ENCODE results near the gene CENPT. TPM values are rescaled to one million over a fixed set of nuclear protein-coding genes. Genes with fewer than 3 reads are reported as not detected.

Gene CENPT
- total and polyA plus RNA-seq, 2 donors from 2014 or later = 25.3 to 42.5 TPM

DNA sequence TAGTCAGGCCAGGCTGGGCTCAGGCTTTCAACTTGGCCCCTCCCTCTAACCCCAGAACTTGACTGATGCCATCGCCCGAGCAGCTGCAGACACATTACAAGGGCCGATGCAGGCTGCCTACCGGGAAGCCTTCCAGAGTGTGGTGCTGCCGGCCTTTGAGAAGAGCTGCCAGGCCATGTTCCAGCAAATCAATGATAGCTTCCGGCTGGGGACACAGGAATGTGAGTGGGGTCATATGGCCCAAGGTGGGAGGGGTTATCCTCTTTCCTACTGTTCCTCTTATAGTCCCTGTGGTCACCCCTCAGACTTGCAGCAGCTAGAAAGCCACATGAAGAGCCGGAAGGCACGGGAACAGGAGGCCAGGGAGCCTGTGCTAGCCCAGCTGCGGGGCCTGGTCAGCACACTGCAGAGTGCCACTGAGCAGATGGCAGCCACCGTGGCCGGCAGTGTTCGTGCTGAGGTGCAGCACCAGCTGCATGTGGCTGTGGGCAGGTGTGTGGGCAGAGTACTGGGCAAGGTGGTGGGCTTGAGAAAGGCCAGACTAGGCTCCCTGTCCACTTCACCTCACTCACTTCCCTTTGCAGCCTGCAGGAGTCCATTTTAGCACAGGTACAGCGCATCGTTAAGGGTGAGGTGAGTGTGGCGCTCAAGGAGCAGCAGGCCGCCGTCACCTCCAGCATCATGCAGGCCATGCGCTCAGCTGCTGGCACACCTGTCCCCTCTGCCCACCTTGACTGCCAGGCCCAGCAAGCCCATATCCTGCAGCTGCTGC is 35.1 kb upstream of the CENPT start:
- FAIRE-seq = no peak
- no peak overlapping the region for H3K9ac ChIP-seq (ENCODE audit: low read length in 3 of 3)
- intact Hi-C loops (cut with DNase I) = no loop called here

DNA sequence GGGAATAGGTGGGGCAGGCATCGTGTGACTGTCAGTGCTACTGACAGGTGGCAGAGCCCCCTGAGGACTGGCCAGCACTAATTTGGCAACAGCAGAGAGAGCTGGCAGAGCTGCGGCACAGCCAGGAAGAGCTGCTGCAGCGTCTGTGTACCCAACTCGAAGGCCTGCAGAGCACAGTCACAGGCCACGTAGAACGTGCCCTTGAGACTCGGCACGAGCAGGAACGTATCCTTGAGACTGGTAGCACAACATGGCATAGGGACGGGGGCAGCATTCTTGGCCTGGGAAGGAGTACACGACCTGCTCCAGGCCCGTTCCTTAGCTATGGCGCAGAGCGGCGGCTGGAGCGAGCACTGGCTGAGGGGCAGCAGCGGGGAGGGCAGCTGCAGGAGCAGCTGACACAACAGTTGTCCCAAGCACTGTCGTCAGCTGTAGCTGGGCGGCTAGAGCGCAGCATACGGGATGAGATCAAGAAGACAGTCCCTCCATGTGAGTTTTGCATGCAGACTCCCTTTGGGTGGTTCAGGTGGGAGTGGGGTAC is 34.2 kb upstream of the CENPT start:
- Histone ChIP-seq H3K36me3 (ENCODE audit: control insufficient read depth in 2 of 3, insufficient read depth in 3 of 3, low read length in 3 of 3) (peaks cover 3 to 70% (median 56%) of the 10 kb centered on the region in 3 donors), H3K4me1 (ENCODE audit: control insufficient read depth in 2 of 3, insufficient read depth in 2 of 3, low read depth in 1 of 3, low read length in 3 of 3) (peaks cover 0 to 2% (median 0%) of the 10 kb centered on the region in 3 donors), H3K27ac (ENCODE audit: low read depth in 2 of 2, low read length in 2 of 2) (no peak overlapping the region), H3K9me3 (ENCODE audit: control insufficient read depth in 2 of 3, insufficient read depth in 1 of 3, low read length in 3 of 3) (no peaks in the 10 kb centered on the region), H3K9ac (ENCODE audit: low read length in 3 of 3) (no peak overlapping the region), H3K4me3 (ENCODE audit: low read length in 3 of 3) (no peak overlapping the region), H3K27me3 (ENCODE audit: control insufficient read depth, insufficient read depth, low read length) (no peaks in the 10 kb centered on the region)
- FAIRE-seq (no peak), DNase-seq (no peak)
- intact Hi-C loops (cut with DNase I) = no loop called here
- TF ChIP-seq, protein P1, sequence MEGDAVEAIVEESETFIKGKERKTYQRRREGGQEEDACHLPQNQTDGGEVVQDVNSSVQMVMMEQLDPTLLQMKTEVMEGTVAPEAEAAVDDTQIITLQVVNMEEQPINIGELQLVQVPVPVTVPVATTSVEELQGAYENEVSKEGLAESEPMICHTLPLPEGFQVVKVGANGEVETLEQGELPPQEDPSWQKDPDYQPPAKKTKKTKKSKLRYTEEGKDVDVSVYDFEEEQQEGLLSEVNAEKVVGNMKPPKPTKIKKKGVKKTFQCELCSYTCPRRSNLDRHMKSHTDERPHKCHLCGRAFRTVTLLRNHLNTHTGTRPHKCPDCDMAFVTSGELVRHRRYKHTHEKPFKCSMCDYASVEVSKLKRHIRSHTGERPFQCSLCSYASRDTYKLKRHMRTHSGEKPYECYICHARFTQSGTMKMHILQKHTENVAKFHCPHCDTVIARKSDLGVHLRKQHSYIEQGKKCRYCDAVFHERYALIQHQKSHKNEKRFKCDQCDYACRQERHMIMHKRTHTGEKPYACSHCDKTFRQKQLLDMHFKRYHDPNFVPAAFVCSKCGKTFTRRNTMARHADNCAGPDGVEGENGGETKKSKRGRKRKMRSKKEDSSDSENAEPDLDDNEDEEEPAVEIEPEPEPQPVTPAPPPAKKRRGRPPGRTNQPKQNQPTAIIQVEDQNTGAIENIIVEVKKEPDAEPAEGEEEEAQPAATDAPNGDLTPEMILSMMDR (IDR thresholded peaks at IDR 0.05; ENCODE audit: borderline replicate concordance, extremely low read depth, insufficient read depth) = no peak

More for the DNA sequence above, 35.1 kb upstream of the CENPT start:
- Histone ChIP-seq H3K4me1 (ENCODE audit: control insufficient read depth in 2 of 3, insufficient read depth in 2 of 3, low read depth in 1 of 3, low read length in 3 of 3) (no peaks in the 10 kb centered on the region), H3K9me3 (ENCODE audit: control insufficient read depth in 2 of 3, insufficient read depth in 1 of 3, low read length in 3 of 3) (no peaks in the 10 kb centered on the region), H3K36me3 (ENCODE audit: control insufficient read depth in 2 of 3, insufficient read depth in 3 of 3, low read length in 3 of 3) (peaks cover 0 to 62% (median 51%) of the 10 kb centered on the region in 3 donors), H3K4me3 (ENCODE audit: low read length in 3 of 3) (no peak overlapping the region), H3K27ac (ENCODE audit: low read depth in 2 of 2, low read length in 2 of 2) (no peak overlapping the region), H3K27me3 (ENCODE audit: control insufficient read depth, insufficient read depth, low read length) (no peaks in the 10 kb centered on the region)
- TF ChIP-seq, protein P1 (IDR thresholded peaks at IDR 0.05; ENCODE audit: borderline replicate concordance, extremely low read depth, insufficient read depth) = no peak
- no peak for DNase-seq

DNA sequence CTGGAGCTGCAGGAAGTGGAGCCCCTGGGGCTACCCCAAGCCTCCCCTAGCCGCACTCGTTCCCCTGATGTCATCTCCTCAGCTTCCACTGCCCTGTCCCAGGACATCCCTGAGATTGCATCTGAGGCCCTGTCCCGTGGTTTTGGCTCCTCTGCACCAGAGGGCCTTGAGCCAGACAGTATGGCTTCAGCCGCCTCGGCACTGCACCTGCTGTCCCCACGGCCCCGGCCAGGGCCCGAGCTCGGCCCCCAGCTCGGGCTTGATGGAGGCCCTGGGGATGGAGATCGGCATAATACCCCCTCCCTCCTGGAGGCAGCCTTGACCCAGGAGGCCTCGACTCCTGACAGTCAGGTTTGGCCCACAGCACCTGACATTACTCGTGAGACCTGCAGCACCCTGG is 33.1 kb upstream of the CENPT start:
- H3K36me3 ChIP-seq (ENCODE audit: control insufficient read depth in 2 of 3, insufficient read depth in 3 of 3, low read length in 3 of 3) = peaks cover 4 to 74% (median 58%) of the 10 kb centered on the region in 3 donors
- H3K4me1 ChIP-seq (ENCODE audit: control insufficient read depth in 2 of 3, insufficient read depth in 2 of 3, low read depth in 1 of 3, low read length in 3 of 3) = peaks cover 0 to 7% (median 0%) of the 10 kb centered on the region in 3 donors
- DNase-seq (no peak), FAIRE-seq (no peak)
- intact Hi-C loops (cut with DNase I) = no loop called here
- no peak overlapping the region for H3K4me3 ChIP-seq (ENCODE audit: low read length in 3 of 3)
- no peaks in the 10 kb centered on the region for H3K9me3 ChIP-seq (ENCODE audit: control insufficient read depth in 2 of 3, insufficient read depth in 1 of 3, low read length in 3 of 3)
- H3K27ac ChIP-seq (ENCODE audit: low read depth in 2 of 2, low read length in 2 of 2) = no peak overlapping the region
- H3K27me3 ChIP-seq (ENCODE audit: control insufficient read depth, insufficient read depth, low read length) = no peaks in the 10 kb centered on the region
- TF ChIP-seq, protein P1 (IDR thresholded peaks at IDR 0.05; ENCODE audit: borderline replicate concordance, extremely low read depth, insufficient read depth) = no peak
- H3K9ac ChIP-seq (ENCODE audit: low read length in 3 of 3) = no peak overlapping the region

Data from kidney (tissue), 14 donors.